HUES64 (cell line): ENCODE data around the gene KCNJ9.

ENCODE experiments used
- H3K27ac ChIP-seq: 2 replicates; pipeline ENCODE4 v1.7.0; 2013; ENCODE audit warnings: low read depth, low read length, inconsistent platforms
- H3K27me3 ChIP-seq: 2 replicates; pipeline ENCODE4 v1.6.1; 2013; ENCODE audit warnings: mild to moderate bottlenecking, low read length; ENCODE audit not compliant: insufficient read depth
- H3K36me3 ChIP-seq: 2 replicates; pipeline ENCODE4 v1.6.1; 2013; ENCODE audit warnings: mild to moderate bottlenecking, low read length; ENCODE audit not compliant: insufficient read depth
- H3K4me1 ChIP-seq: 2 replicates; pipeline ENCODE4 v1.6.1; 2013; ENCODE audit warnings: mild to moderate bottlenecking, low read length, moderate library complexity; ENCODE audit not compliant: insufficient read depth
- H3K4me3 ChIP-seq: 2 replicates; pipeline ENCODE4 v1.5.1; 2013; ENCODE audit warnings: mild to moderate bottlenecking, low read length, moderate library complexity
- H3K9ac ChIP-seq: 2 replicates; pipeline ENCODE4 v1.6.1; 2013; ENCODE audit warnings: mild to moderate bottlenecking, low read depth, low read length
- H3K9me3 ChIP-seq: 2 replicates; pipeline ENCODE4 v1.6.1; 2013; ENCODE audit warnings: low read depth, low read length; ENCODE audit not compliant: insufficient read depth
- WGBS: fragments of 150-250, 120-280 bp; methylation state at CpG from one replicate; pipeline ENCODE4 v1.1.7; 2013; ENCODE audit warnings: missing lambda C conversion rate; 5-methylcytosine and 5-hydroxymethylcytosine counted together

Gene KCNJ9

GRCh38 chr1:160137216-160137862 is 56.0 kb downstream of the KCNJ9 start:
- Histone ChIP-seq H3K36me3 (peaks cover 57% of the 10 kb centered on the region), H3K4me3 (no peak overlapping the region), H3K9me3 (no peaks in the 10 kb centered on the region), H3K27ac (no peak overlapping the region), H3K4me1 (no peaks in the 10 kb centered on the region), H3K27me3 (no peaks in the 10 kb centered on the region), H3K9ac (no peak overlapping the region)
- WGBS, result 96% methylated on average over 7 of the region's 8 CpGs

- H3K4me3 ChIP-seq, result no peak overlapping the region
Observed at GRCh38 chr1:160139840-160140239, 58.5 kb downstream of the KCNJ9 start.

More at GRCh38 chr1:160139840-160140239, 58.5 kb downstream of the KCNJ9 start:
- H3K27ac ChIP-seq, result no peak overlapping the region
- H3K9ac ChIP-seq, result no peak overlapping the region
- H3K27me3 ChIP-seq, result no peaks in the 10 kb centered on the region
- H3K9me3 ChIP-seq, result no peaks in the 10 kb centered on the region
- 93% methylated on average over 8 of the region's 8 CpGs for WGBS
- H3K36me3 ChIP-seq, result peaks cover 42% of the 10 kb centered on the region
- H3K4me1 ChIP-seq, result no peaks in the 10 kb centered on the region
